ENCODE results near the gene BGN.

- no peak for TF ChIP-seq CTCF (IDR thresholded peaks at IDR 0.05; ENCODE audit: low read depth, low read length)
- TF ChIP-seq, protein P1, sequence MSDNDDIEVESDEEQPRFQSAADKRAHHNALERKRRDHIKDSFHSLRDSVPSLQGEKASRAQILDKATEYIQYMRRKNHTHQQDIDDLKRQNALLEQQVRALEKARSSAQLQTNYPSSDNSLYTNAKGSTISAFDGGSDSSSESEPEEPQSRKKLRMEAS (IDR thresholded peaks at IDR 0.05; ENCODE audit: low read depth, low read length): peak; percentile 86
- no peak for TF ChIP-seq POLR2A (IDR thresholded peaks at IDR 0.05; ENCODE audit: extremely low read depth, insufficient read length)
- peak; percentile 32; the same call in 1 of the 2 replicates for TF ChIP-seq MYC (IDR thresholded peaks at IDR 0.05; ENCODE audit: low read depth, low read length)
Measured at GRCh38 chrX:153469811-153470410, 24.9 kb upstream of the BGN start.
